Adipocyte (in vitro differentiated cells): Measurements from ENCODE around the gene RRAS2.
"Not testable (repeated sequence)": the region's sequence is repeated elsewhere in the genome, so short reads cannot be mapped to it uniquely, and the experiment has no call there.

Experiments used
- DNase-seq: peaks from one replicate; pipeline ENCODE4 v3.0.0-alpha.2; 2015; ENCODE audit warnings: low read depth
- H3K27me3 ChIP-seq: replicated peaks from 2 replicates; pipeline ENCODE4 v1.7.0; 2013; ENCODE audit warnings: mild to moderate bottlenecking, low read length, moderate library complexity; ENCODE audit not compliant: control insufficient read depth, insufficient read depth
- H3K36me3 ChIP-seq: 2 replicates; pipeline ENCODE4 v1.7.0; 2013; ENCODE audit warnings: low read length, mild to moderate bottlenecking, moderate library complexity; ENCODE audit not compliant: control insufficient read depth, insufficient read depth, severe bottlenecking
- H3K4me1 ChIP-seq: 2 replicates; pipeline ENCODE4 v1.7.0; 2013; ENCODE audit warnings: mild to moderate bottlenecking, low read length, moderate library complexity; ENCODE audit not compliant: control insufficient read depth, insufficient read depth
- H3K4me3 ChIP-seq: 2 replicates; pipeline ENCODE4 v1.7.0; 2013; ENCODE audit warnings: mild to moderate bottlenecking, low read length, moderate library complexity
- H3K9ac ChIP-seq: 2 replicates; pipeline ENCODE4 v1.7.0; 2013; ENCODE audit warnings: mild to moderate bottlenecking, low read length, moderate library complexity
- H3K9me3 ChIP-seq: 2 replicates; pipeline ENCODE4 v1.7.0; 2013; ENCODE audit warnings: mild to moderate bottlenecking, low read length, moderate library complexity; ENCODE audit not compliant: control insufficient read depth

RRAS2 gene

GRCh38 chr11:14305649-14306048, 53.3 kb downstream of the RRAS2 start:
- Histone ChIP-seq H3K9ac (no peak overlapping the region), H3K9me3 (no peaks in the 10 kb centered on the region), H3K4me1 (peaks cover 60% of the 10 kb centered on the region), H3K27me3 (no peaks in the 10 kb centered on the region), H3K4me3 (no peak overlapping the region), H3K36me3 (no peaks in the 10 kb centered on the region)
- DNase-seq = no peak

- DNase-seq = no peak
- Histone ChIP-seq H3K4me3 (no peak overlapping the region), H3K27me3 (no peaks in the 10 kb centered on the region), H3K9ac (no peak overlapping the region), H3K4me1 (peaks cover 60% of the 10 kb centered on the region), H3K9me3 (no peaks in the 10 kb centered on the region), H3K36me3 (no peaks in the 10 kb centered on the region)
Measured at GRCh38 chr11:14304601-14305000, 54.4 kb downstream of the RRAS2 start.

DNA sequence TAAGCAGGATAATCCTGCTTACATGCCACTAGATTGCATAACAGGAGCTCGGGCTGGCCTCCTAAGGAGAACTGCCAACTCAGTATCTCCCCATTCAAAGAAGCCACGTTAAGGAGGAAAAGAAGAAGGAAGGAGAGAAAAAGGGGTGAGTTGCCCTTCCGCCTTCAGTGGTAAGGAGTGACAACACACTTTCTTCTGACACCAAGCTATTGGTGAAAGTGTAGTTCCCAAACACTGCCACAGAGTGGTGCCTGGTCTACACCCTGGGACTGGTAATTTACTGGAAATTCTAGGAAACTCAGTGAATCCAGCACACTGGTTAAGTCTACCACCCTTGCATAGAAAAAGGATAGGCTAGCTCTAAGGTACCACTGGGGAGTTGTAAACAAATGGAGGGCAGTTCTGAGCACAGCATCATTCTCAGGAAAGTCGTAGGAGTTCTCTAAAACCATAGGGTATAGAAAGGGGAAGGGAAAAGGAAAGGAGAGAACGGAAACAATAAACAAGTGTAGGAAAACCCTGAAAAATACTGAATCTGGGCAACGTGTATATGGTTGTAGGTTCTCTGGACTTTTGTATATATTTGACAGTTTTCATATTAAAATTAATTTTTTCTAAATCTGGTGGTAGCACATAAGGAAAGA, 58.2 kb downstream of the RRAS2 start:
- DNase-seq = peak; percentile 78
- peak overlapping the region; percentile 55 for H3K9ac ChIP-seq
- H3K4me1 ChIP-seq = peaks cover 50% of the 10 kb centered on the region
- no peaks in the 10 kb centered on the region for H3K9me3 ChIP-seq
- peak overlapping the region; percentile 22 for H3K4me3 ChIP-seq
- no peaks in the 10 kb centered on the region for H3K36me3 ChIP-seq
- no peaks in the 10 kb centered on the region for H3K27me3 ChIP-seq

GRCh38 chr11:14299921-14300320, 59.1 kb downstream of the RRAS2 start:
- peaks cover 50% of the 10 kb centered on the region for H3K4me1 ChIP-seq
- peaks cover 4% of the 10 kb centered on the region for H3K36me3 ChIP-seq
- no peaks in the 10 kb centered on the region for H3K27me3 ChIP-seq
- H3K4me3 ChIP-seq = no peak overlapping the region
- DNase-seq = peak; percentile 35
- no peaks in the 10 kb centered on the region for H3K9me3 ChIP-seq
- H3K9ac ChIP-seq = peak overlapping the region; percentile 26

GRCh38 chr11:14290422-14290821, 68.6 kb downstream of the RRAS2 start:
- peaks cover 14% of the 10 kb centered on the region for H3K4me1 ChIP-seq
- H3K9ac ChIP-seq = no peak overlapping the region
- peaks cover 79% of the 10 kb centered on the region for H3K36me3 ChIP-seq
- H3K27me3 ChIP-seq = no peaks in the 10 kb centered on the region
- H3K9me3 ChIP-seq = no peaks in the 10 kb centered on the region
- no peak overlapping the region for H3K4me3 ChIP-seq
- DNase-seq = no peak

DNA sequence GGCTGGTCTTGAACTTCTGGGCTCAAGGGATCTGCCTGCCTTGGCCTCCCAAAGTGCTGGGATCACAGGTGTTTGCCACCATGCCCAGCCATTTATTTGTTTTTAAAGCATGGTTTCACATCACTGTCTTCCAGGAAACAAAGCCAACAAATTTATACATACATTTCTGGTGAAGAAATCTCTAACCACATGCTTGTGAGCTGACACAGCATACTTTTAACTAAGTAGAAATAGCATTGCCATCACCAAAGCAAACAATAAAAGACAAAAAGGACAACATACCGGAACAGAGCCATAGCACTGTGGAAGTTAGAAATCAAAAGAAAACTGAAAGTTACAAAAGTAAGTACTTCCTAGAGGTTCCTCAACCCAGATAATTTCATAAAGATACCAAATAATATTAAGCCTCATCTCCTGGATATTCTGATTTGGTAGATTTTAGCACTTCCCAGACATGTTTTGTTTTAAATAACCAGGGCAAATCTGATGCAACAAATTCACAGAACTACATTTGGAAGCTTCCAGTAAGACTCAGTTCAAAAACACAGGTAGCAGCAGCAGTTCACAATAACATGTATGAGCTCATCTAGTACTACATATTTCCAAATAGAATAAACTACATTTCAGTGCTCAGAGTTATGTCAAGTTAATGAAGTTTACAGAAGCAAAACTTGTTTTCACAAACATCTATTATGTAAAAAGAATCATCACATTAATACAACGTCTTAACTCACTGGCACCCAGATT, 70.6 kb downstream of the RRAS2 start:
- peak; percentile 88 for DNase-seq
- no peaks in the 10 kb centered on the region for H3K9me3 ChIP-seq
- peaks cover 68% of the 10 kb centered on the region for H3K36me3 ChIP-seq
- peak overlapping the region; percentile 61 for H3K9ac ChIP-seq
- H3K4me3 ChIP-seq = peak overlapping the region; percentile 58
- no peaks in the 10 kb centered on the region for H3K27me3 ChIP-seq
- peaks cover 14% of the 10 kb centered on the region for H3K4me1 ChIP-seq

DNA sequence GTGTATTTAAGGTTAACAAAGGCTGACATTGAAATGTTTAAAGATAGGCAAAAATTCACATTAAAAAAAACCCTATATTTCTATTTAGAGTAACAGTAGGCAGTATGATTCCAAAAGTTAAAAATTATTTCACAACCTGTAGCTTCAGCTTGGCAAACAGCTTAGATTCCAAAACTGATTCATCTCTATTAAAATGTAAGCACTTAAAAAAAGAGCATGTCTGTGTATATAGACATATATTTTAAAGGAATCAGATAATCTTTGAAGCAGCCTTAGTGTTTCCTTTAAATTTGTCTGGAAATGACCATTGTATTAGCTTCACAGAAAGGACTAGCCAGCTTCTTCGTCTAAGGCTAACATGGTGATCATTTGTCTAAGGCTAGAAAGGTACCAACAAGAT, 80.1 kb downstream of the RRAS2 start:
- peak overlapping the region; percentile 26 for H3K9ac ChIP-seq
- H3K4me1 ChIP-seq = peaks cover 27% of the 10 kb centered on the region
- H3K4me3 ChIP-seq, H3K9me3 ChIP-seq, H3K27me3 ChIP-seq: not testable (repeated sequence)
- peak; percentile 27 for DNase-seq
- H3K36me3 ChIP-seq = peaks cover 37% of the 10 kb centered on the region

DNA sequence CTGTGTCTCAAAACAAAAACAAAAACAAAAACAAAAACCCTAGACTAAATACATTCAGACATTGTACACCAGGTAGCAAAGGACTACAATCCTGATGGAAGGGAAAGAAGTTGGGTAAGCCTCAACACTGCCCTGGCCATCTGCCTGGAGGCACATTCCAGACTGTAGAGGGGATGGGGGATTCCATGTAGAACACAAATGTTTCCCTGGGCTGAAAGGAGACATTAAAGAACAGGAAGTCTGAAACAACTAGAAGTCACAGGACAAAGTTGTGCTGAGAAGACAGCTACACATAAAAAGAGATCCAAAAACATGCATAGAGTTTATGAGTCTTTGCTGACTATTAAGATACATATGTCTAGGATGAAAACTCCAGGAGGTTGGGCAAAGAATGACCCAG, 83.9 kb downstream of the RRAS2 start:
- peaks cover 27% of the 10 kb centered on the region for H3K4me1 ChIP-seq
- H3K27me3 ChIP-seq = no peaks in the 10 kb centered on the region
- H3K9me3 ChIP-seq = no peaks in the 10 kb centered on the region
- H3K36me3 ChIP-seq = peaks cover 29% of the 10 kb centered on the region
- H3K4me3 ChIP-seq = no peak overlapping the region
- peak; percentile 62 for DNase-seq
- H3K9ac ChIP-seq = no peak overlapping the region

GRCh38 chr11:14273895-14274294, 85.1 kb downstream of the RRAS2 start:
- no peaks in the 10 kb centered on the region for H3K27me3 ChIP-seq
- no peak overlapping the region for H3K4me3 ChIP-seq
- peaks cover 18% of the 10 kb centered on the region for H3K36me3 ChIP-seq
- H3K9ac ChIP-seq = no peak overlapping the region
- peak; percentile 53 for DNase-seq
- peaks cover 24% of the 10 kb centered on the region for H3K4me1 ChIP-seq
- no peaks in the 10 kb centered on the region for H3K9me3 ChIP-seq

- Histone ChIP-seq H3K9me3 (no peaks in the 10 kb centered on the region), H3K9ac (no peak overlapping the region), H3K27me3 (no peaks in the 10 kb centered on the region), H3K4me3 (no peak overlapping the region), H3K4me1 (peaks cover 32% of the 10 kb centered on the region), H3K36me3 (peaks cover 22% of the 10 kb centered on the region)
- DNase-seq = no peak
Measured at GRCh38 chr11:14270690-14271542, 88.1 kb downstream of the RRAS2 start.
